NCI-H446 treated with DMSO at 0.1 percent for 48 hours (cell line): ENCODE measurements around the gene CYTH4.

Experiments
- DNase-seq: peaks from one replicate; lab custom pipeline; 2025; lab: John Stamatoyannopoulos, UW

Gene CYTH4

DNA sequence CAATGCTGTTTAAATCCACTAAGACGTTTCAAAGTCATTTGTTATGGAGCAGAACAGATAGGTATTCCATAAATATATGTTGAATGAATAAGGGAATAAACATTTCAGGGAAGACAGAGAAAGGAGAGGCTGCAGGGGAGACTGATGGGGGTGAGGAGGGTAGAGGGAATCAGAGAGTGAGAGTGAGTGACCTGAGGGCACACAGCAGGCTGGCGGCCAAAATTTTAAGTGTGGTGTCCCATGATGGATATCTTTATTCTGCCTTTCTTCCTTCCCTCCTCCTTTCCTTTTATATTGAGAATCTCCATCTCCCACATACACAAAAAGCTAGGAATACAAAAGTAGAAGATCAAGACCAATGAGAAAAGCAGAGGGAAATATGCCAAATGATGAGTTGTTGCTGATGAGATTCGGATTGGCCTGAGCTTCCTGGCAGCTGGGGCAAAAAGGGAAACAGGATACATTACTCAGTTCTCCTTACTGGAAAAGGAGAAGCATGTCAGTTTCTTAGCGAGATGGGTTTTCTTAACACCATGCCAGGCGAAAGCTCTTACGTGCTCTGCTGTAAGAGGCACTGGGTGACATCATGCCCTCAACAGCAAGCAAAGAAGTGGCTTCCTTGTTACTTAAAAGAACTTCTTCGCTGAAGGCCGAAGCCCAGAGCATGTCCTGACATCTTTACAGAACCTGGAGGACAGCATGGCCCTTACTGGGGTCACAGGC is 11.2 kb upstream of the CYTH4 start:
- no peak for DNase-seq

DNA sequence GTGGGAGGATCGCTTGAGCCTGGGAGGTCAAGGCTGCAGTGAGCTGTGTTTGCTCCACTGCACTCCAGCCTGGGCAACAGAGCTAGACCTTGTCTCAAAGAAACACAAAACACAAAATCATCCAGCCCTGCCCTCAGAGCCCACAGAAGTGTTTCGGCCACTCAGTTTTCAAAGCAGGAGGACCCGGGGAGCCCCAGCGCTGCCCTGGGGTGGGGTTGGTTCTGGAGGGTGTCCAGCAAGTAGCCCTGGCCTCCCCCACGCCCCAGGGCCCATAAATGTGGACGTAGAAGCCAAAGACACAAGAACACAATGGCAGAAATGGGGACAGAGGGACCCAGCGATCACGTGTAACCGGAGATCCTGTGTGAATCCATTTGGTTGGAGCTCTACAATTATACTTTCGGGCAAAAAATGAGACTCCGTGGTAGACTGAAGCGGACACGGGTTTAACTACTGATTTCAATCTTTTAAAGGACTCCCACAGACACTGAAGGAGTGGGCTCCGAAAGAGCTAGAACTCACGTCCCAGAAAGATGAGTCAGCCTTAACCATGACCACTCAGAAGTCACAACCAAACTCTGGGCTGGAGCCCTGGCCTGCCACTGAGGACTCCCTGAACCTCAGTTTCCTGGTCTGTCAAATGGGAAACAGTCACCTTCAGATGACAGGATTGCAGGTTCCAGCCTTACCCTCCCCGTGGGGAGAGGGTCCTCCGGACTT is 9.0 kb upstream of the CYTH4 start:
- no peak for DNase-seq

DNA sequence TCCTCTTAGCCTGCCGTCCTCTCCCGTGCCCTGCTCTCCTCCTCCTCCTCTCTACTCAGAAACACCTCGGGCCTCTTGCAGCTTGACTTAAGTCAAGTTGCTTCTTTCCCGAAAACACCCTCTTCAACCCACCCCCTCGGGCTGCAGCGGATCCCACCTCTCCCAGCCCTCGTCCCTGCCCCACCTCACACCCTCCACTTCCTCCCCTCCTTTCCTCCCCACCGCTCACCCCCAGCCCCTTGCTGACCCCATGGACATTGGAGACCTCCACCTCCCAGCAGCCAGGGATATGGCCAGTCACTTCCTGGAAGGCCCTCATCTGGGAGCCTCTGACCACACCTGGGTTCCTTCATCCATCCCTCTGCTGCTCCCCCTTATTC is 8.5 kb upstream of the CYTH4 start:
- no peak for DNase-seq

DNA sequence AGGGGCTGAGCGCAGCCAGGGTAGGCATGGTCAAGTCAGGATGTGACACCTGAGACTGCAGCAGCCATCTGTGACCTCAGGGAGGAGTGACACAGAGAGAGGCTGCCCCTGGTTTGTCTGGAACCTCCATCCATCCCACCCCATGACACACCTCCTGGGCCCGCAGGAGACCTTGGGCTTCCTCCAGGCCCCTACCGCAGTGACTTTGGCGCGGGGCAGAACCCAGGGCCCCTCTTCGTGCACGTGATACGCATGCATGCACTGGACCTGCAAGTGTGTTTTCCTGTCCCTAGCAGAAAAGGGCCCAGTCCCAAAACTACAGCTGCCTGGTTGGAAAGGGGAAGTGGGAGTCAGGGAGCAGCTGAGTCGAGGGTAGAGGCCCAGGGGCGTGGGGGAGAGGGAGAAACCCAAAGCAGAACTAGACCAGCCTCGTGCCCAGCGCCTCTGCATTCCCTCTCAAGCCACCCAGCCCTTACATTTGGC is 7.9 kb upstream of the CYTH4 start:
- DNase-seq = no peak

DNA sequence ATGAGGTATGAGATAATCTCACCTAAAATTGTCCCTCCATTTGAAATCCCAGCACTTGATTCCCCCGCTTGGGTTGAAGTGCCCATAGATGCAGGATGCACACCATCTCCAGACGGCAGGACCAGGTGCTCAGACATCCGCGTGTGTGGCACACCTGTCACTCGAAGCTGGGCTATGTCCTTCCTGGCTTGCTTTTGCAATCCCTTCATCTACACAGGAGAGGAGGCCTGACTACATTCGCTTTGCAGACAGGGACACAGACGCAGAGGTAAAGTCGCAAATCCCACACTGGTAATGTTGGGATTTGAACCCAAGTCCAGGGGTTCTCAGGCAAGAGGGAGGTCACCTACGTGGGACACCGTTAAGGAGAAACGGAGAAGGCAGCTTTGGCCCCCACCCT is 7.2 kb upstream of the CYTH4 start:
- no peak for DNase-seq

DNA sequence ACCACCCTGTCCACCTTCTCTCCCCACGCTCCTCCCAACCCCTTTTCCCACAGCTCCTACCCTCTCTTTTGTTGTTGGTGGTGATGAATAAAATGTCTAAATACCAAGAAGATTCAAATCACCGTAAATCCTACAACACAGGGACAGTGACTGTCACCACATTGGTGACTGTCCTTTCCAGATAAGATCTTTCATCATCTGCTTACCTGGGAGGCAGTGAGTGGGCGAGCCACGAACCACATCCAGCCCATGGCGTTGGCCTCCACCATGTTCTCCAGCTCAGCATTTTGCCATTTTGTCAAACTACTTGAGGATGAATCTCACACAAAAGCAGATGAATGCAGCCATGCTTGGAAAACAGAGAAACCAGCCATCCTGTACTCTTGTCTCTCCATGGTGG is 6.7 kb upstream of the CYTH4 start:
- DNase-seq = no peak

DNA sequence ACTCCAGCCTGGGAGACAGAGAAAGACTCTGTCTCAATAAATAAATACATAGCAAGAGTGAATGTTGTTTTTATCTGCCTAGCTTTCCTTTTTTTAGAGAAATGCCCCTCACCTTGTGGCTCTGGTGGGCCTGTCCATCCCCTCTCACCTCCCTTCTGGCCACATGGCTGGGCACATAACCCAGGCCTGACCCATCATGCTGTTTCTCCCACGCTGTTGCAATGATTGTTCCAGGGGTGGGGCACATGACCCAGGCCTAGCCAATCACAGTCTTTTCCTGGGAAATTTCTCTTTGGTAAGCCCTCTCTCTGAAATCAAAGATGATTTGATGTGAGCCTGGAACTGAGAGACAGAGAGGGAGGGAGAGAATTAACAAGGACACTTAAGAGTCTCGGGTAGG is 5.5 kb upstream of the CYTH4 start:
- no peak for DNase-seq

DNA sequence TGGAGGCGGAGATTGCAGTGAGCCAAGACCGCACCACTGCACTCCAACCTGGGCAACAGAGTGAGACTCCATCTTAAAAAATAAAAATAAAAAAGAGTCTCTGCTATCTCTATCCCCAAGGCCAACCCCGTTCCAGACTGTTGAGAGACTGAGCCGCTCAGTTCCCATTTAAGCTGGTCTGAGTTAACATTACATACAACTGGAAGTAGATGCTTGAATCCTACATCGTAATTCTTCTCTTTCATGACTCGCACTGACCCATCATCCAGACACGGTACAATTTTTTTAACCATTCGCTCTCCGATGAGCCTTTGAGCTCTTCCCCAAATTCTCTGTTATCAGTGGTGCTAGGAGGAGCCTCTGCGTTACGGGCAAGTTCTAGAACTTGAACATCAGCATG is 4.9 kb upstream of the CYTH4 start:
- no peak for DNase-seq

DNA sequence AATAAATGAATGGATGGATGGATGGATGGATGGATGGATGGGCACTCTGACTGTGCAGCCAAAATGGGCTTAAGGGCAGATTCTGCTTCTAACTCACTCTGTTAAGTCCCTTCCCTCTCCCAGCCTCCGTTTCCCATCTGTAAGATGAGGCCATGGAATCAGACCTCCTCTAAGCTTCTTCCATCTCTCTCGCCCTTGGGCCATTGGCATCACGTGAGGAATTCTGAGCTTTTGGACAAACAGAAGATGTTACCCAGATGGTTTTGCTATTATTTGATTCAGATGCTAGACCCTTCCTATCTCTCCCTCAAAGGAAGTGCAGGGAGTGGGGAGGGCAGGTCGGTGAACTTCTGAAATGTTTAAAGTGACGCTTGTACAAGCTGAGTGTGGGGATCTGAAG is 4.0 kb upstream of the CYTH4 start:
- DNase-seq = no peak

DNA sequence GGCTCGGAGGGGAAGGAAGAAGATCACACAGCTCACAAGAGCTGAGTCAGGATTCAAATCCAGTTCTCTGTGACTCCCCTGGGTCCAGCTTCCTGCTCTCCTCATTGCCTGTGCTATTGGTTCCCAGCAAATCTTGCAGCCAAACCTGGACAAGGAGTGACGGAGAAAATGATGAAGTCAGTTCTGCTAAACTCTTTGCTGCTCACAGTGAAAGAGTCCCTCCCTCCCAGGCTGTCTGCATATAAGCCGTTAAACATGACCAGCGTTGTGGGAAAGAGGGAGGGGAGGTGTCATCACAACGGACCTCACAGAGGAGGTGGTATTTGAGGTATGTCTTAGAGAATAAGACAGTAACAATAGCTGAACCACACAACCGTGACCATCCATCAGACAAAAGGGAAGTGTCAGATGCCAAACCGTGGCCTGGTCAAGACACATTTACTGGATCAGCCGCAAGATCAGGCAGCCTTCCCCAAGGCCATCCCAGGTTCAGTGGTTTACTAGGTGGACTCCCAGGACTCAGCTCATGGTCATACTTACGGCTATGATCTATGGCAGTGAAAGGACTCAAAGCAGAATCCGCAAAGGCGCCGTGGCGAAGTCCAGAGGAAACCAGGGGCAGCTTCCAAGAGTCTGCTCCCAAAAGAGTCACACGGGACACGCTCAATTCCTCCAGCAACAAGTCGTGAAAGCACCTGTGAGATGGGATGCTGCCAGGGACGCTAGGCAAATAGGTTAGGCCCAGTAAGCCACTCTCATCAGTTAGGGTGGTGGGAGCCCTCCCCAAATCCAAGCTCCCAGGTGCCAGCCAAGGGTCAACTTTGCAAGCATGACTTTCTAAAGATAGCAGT is 2.8 kb upstream of the CYTH4 start:
- DNase-seq = no peak

DNA sequence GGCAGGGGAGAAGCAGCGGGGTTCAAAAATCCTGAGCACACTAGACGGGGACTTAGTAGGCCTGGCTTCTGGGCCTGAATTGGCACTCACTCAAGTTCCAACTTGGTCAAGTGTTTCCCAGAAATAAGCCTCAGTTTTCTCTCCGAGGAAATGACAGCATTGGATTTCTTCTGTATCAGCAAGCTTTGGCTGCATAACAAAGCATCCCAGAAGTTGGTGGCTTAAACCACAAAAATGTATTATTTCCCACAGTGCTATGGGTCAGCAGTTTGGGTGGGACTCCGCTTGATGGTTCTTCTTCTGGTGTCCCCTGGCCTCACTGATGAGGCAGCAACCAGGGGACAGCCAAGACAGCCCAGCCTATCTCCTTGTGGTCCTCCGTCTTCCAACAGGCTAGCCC is 1.6 kb upstream of the CYTH4 start:
- no peak for DNase-seq

DNA sequence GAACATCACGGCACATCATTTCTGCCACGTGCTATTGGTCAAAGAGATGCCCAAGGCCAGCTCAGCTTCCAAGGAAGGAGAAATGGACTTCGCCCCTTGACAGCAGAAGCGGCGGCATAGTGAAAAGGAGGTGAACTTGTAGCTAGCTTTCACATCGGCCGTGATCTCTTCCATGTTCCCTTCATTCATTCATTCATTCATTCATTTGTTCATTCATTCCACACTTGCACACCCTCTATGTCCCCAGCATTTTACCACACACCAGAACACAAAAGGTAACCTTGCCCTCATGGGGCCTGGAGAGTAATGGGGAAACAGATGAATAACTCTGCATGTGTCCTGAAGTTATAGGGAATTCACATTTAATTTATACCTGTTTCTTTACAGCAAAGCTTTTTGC is 1.1 kb upstream of the CYTH4 start:
- DNase-seq = no peak

DNA sequence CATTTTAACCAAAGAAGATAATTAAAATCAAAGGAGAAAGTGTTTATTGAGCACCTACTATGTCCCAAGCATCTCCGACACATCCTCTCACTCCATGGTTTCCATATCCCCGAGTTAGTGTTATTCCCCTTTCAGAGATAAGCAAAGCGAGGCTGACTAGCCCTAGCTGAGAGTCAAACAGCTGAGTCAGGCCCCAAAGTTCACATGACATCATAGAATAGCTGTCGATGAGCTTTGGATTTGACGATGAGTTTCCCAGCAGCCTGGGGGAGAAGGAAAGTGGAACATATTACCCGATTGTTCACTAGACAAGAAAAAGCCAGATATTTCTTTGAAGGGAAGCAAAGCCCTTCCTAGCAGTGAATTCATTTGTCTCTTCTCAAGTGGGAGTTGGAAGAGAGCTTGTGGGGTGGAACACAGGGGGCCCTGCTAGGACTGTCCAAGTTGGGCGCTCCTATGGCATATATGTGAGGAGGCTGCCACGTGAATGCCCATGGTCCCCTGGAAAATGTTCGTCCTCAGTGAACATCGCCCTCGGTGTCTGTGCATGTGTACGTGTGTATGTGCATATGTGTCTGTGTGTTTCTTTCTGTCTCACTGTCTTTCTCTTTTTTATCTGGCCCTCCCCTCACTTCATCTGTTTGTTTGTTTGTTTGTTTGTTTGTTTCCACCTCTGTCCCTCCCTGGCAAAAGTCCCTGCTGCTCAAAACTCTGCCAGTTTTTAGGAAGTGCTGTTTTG is 493 bp upstream of the CYTH4 start:
- DNase-seq = no peak

DNA sequence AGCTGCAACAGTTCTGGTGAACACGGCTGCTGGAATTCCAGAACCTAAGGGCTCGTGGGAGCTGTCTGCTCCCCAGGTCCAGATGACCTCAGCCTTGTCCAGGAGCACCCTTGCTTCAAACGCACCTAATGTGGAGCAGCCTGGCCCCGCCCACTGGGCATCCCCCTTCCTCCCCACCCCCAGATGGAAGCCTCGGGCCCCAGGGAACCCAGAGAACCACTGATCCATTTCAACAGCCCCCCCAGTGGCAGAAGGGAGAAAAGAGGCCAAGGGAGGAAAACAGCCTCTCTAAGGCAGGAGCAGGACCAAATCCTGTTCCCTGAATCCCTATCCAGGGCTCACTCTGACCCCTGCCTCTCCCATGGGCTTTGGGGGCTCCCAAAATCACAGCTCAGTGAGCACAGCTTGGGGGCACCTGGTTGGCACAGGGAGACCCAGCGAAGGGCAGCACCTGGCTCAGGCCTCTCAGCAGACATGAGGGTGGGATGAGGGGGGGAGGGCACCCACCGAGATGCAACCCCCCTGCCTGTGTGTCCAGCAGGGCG is 1.2 kb downstream of the CYTH4 start:
- DNase-seq = no peak

DNA sequence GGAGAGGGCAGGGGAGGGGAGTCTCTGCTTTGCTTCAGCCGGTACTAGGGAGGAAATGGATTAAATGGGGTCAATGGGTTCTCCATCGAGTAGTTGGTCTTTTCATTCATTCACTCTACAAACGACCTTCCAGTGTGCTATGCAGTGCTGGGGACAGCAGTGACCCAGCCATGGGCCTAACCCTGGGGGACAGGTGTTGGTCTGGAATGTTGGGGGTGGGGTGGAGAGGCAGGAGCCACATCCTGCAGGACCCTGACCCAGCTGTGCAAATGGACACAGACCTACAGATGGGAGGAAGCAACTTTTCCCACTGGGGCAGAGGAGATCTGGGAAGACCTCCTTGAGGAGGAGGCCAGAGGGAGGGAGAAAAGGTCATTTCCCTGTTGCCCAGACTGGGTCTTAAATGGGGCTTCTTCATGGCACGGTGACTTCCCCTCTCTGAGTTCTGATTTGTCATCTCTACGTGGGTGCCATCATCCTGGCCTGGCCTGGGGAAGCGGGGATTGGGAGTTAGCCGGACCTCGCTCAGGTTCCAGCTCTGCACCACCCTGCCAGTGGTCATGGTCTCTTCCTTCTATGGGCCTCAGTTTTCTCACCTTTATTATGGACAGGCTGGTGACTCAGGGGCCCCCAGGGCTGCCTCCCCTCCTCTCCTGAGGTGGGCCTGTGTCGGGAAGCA is 2.0 kb downstream of the CYTH4 start:
- no peak for DNase-seq

DNA sequence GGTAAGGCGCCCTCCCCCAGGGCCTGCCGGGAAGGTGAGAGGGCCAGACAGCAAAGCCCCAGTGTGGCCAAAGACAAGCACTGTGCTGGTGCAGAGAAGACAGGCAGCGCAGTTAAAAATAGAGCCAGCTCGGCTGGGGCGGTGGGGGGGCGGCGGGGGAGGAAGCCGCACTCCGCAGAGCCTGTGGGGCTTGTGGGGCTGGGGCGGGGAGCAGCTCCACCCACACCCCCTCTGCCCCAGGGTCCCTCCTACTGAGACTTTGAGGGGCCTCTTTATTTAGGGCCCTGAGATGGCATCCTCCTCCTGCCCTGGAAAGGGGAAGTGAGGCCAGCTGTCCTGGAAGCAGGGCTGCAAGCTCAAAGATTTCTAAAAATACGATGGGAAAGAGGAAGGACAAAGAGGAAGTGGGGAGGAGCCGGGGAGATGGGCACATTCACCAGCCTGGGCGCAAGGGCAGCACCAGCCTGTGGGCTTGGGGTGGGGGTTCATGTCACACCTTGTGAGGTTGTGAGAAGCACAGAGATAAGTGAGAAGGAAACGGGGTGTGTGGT is 2.6 kb downstream of the CYTH4 start:
- no peak for DNase-seq

DNA sequence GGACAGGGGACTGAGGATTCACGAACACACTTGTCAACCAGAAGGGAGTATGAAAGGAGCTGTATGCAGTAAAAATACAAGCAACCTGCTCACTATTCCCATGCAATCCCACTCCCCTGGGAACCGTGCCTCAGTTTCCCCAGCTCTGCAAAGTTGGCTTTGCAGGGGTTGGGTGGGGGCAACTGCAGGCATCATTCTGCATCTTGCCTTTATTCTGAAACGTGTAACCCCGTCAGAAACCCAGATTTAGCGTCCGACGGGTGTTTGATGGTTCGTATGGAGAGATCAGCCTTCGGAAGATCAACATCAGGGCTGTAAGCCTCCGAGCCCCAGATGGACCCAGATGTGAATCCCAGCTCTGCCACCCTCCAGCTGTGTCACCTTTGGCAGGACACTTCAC is 3.6 kb downstream of the CYTH4 start:
- no peak for DNase-seq

DNA sequence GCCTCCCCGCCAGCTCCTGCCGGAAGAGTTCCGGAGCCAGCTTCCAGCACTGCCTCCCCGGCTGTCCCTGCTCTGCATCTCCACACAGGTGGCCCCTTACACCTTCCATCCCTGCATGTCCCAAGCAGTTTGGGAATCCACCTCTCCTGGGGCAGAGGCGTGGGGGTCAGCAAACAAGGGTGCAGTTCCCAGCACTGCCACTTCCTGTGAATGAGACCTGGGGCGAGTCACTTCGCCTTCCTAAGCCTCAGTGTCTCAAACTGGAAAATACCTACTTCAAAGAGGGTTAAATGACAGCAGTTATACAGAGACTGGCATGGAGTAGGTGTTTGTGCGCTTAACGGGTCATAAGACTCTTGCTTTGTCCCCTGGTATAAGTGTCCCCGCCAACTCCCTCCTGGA is 5.2 kb downstream of the CYTH4 start:
- no peak for DNase-seq

DNA sequence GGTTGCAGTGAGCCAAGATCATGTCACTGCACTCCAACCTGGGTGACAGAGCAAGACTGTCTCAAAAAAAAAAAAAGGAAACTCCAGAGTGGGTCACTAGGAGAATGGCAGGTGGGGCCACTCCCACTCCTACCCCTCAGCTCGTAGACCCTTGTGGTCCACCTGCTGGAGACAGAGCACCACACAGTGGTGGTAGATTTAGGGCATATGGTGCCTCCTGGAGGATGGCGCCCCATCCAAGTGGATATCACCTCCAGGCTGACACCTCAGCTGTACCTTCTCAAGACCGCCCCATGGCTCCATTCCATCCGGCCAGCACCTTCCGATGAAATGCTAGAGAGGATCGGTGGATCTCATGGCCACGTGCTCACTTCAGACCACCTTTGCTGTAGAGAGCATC is 6.2 kb downstream of the CYTH4 start:
- DNase-seq = no peak

DNA sequence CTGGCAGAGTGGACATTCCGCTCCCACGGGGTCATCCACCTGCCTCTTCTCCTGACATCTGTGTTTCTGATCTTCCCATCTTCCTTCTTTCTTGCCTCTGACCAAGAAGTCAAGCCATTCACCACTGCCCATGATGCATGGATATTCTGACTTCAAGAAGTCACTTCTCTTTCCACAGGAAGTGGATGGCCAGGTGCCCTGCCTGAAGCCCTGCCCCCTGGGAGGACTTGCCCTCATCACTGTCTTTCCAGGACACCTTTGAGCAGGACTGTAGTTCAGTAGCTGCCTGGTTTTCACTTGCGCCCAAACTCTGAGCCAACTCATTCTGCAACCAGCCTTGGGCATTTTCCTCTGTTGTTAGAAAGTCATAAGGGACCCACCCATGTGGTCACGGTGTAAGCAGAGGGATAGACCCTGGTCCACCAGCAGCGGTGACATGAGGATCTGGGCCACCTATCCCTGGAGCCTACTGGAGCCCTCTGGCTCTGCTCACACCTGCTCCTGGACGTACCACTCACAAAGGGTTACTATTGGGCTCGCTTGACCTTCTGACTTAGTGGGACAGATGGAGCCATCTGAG is 6.9 kb downstream of the CYTH4 start:
- no peak for DNase-seq

DNA sequence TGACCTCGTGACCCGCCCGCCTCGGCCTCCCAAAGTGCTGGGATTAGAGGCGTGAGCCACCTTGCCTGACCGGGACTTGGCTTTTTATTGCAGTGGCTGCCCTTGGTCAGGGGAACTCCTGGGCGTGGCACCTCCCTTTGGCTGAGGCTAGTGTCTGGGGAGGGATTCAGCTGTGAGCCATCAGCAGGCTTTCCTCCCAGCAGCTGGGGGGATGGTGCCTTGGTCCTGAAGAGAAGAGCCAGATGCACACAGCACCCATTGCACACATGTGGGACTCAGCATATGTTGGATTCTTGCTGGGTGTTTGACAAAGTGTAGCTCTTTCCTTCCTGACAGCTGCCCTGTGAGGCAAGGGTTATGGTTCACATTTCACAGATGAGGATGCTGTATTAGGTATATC is 8.4 kb downstream of the CYTH4 start:
- no peak for DNase-seq
